AG04449 (cell line): ENCODE results near the gene PRCP.

ENCODE experiments used
- CTCF ChIA-PET: fragments of 350-600 bp; formaldehyde crosslinking; extraction: SDS; loops from one replicate; lab custom pipeline; 2021; ENCODE audit warnings: antibody characterized with exemption; lab: Yijun Ruan, JAX
- POLR2A ChIA-PET: fragments of 400-600, 350-600 bp; formaldehyde crosslinking; extraction: SDS; loops from one replicate; lab custom pipeline; 2020; ENCODE audit warnings: antibody characterized with exemption, inconsistent platforms; lab: Yijun Ruan, JAX
- DNase-seq: peaks from one replicate; pipeline ENCODE4 v3.0.0-alpha.2; 2010; ENCODE audit warnings: low read depth, low spot score
- H3K4me3 ChIP-seq: 2 replicates; pipeline ENCODE4 v1.5.1; 2011; ENCODE audit warnings: low read depth, mild to moderate bottlenecking, control low read depth, low read length
- CTCF ChIP-seq: IDR thresholded peaks from one replicate; pipeline ENCODE4 v1.5.1; 2011; ENCODE audit warnings: mild to moderate bottlenecking, moderate library complexity, low read length, control low read depth, inconsistent platforms; ENCODE audit not compliant: insufficient read depth; ENCODE audit errors: missing control alignments

The PRCP gene

GRCh38 chr11:82832983-82833382 lies 67.2 kb downstream of the PRCP start:
- CTCF ChIA-PET: no interaction called here
- no peak for TF ChIP-seq CTCF
- H3K4me3 ChIP-seq: no peak overlapping the region
- POLR2A ChIA-PET: no interaction called here
- DNase-seq: no peak

GRCh38 chr11:82831364-82831763 lies 68.9 kb downstream of the PRCP start:
- CTCF ChIA-PET: interaction anchor here (1.1 to 1.5 kb wide), 2 partner anchors 36 to 55 kb away, joined by 4 to 5 read pairs; no protein-coding TSS in a partner anchor
- no peak for DNase-seq
- no peak overlapping the region for H3K4me3 ChIP-seq
- POLR2A ChIA-PET: no interaction called here
- no peak for TF ChIP-seq CTCF

GRCh38 chr11:82830746-82831145 lies 69.5 kb downstream of the PRCP start:
- H3K4me3 ChIP-seq: no peak overlapping the region
- POLR2A ChIA-PET: no interaction called here
- no peak for DNase-seq
- CTCF ChIA-PET: interaction anchor here (1.1 to 1.5 kb wide), 2 partner anchors 37 to 55 kb away, joined by 4 to 5 read pairs; no protein-coding TSS in a partner anchor
- no peak for TF ChIP-seq CTCF

GRCh38 chr11:82829101-82829500 lies 71.1 kb downstream of the PRCP start:
- no peak for DNase-seq
- H3K4me3 ChIP-seq: no peak overlapping the region
- ChIA-PET POLR2A (no interaction called here), CTCF (no interaction called here)
- TF ChIP-seq CTCF: no peak

GRCh38 chr11:82828472-82828871 lies 71.8 kb downstream of the PRCP start:
- ChIA-PET CTCF (interaction anchor here (1.1 kb wide), 1 partner anchor 39 kb away, joined by 3 read pairs; no protein-coding TSS in a partner anchor), POLR2A (no interaction called here)
- TF ChIP-seq CTCF: no peak
- DNase-seq: no peak
- no peak overlapping the region for H3K4me3 ChIP-seq

GRCh38 chr11:82826526-82826925 lies 73.7 kb downstream of the PRCP start:
- no peak for TF ChIP-seq CTCF
- POLR2A ChIA-PET: no interaction called here
- no peak overlapping the region for H3K4me3 ChIP-seq
- DNase-seq: no peak
- CTCF ChIA-PET: interaction anchor here (0.6 to 0.7 kb wide), 2 partner anchors 18 to 41 kb away, joined by 3 read pairs; no protein-coding TSS in a partner anchor
